ENCODE results near the gene MACROD2. TPM values are rescaled to one million over a fixed set of nuclear protein-coding genes. Genes with fewer than 3 reads are reported as not detected.
"Not testable (repeated sequence)": the region's sequence is repeated elsewhere in the genome, so short reads cannot be mapped to it uniquely, and the experiment has no call there.

MACROD2 gene
- total RNA-seq, 1 donor from 2014 or later: 78.2 TPM

- TF ChIP-seq, protein P1, sequence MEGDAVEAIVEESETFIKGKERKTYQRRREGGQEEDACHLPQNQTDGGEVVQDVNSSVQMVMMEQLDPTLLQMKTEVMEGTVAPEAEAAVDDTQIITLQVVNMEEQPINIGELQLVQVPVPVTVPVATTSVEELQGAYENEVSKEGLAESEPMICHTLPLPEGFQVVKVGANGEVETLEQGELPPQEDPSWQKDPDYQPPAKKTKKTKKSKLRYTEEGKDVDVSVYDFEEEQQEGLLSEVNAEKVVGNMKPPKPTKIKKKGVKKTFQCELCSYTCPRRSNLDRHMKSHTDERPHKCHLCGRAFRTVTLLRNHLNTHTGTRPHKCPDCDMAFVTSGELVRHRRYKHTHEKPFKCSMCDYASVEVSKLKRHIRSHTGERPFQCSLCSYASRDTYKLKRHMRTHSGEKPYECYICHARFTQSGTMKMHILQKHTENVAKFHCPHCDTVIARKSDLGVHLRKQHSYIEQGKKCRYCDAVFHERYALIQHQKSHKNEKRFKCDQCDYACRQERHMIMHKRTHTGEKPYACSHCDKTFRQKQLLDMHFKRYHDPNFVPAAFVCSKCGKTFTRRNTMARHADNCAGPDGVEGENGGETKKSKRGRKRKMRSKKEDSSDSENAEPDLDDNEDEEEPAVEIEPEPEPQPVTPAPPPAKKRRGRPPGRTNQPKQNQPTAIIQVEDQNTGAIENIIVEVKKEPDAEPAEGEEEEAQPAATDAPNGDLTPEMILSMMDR (IDR thresholded peaks at IDR 0.05): no peak
- intact Hi-C loops (cut with DNase I): no loop called here
Measured at GRCh38 chr20:15515691-15516090, 1520.4 kb downstream of the MACROD2 start.

DNA sequence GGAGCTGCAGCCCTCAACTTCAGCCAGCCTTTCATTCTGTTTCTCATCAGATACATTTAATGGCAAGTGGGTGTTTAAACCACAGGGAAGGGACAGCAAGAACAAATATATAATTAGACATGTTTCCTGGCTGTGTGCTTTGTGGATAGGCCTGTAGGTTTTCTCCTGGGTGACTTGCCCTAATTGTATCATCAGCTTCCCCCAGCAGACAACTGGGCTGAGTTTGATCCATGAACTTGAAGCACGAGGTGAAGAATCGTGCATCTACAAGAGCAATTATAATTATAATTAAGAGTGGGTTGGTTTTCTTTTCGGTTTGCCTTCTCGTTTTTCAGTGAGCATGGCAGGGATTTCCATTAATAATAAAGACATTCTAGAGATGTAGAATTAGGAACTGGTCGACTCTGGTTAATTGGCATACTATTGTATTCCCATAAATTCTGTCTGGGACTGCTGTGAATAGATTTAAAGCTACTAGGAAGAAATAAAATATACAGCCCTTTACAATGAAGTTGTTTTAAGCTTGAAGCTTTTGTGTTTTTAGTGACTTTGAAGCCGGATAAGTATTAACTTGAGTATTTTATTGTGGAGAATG lies 1525.7 kb downstream of the MACROD2 start:
- no peak overlapping the region for H3K27ac ChIP-seq
- no peaks in the 10 kb centered on the region for H3K9me3 ChIP-seq
- intact Hi-C loops (cut with DNase I): no loop called here
- ATAC-seq (no peak), DNase-seq (no peak)
- TF ChIP-seq, protein P1 (IDR thresholded peaks at IDR 0.05): no peak
- no peak overlapping the region for H3K4me3 ChIP-seq
- no peaks in the 10 kb centered on the region for H3K36me3 ChIP-seq
- H3K4me1 ChIP-seq: no peaks in the 10 kb centered on the region
- H3K27me3 ChIP-seq: no peaks in the 10 kb centered on the region

More at GRCh38 chr20:15515691-15516090, 1520.4 kb downstream of the MACROD2 start:
- Histone ChIP-seq H3K9me3 (no peaks in the 10 kb centered on the region), H3K4me3 (no peak overlapping the region), H3K27ac (no peak overlapping the region), H3K36me3 (no peaks in the 10 kb centered on the region), H3K4me1 (no peaks in the 10 kb centered on the region), H3K27me3 (no peaks in the 10 kb centered on the region)
- ATAC-seq (no peak), DNase-seq (no peak)

DNA sequence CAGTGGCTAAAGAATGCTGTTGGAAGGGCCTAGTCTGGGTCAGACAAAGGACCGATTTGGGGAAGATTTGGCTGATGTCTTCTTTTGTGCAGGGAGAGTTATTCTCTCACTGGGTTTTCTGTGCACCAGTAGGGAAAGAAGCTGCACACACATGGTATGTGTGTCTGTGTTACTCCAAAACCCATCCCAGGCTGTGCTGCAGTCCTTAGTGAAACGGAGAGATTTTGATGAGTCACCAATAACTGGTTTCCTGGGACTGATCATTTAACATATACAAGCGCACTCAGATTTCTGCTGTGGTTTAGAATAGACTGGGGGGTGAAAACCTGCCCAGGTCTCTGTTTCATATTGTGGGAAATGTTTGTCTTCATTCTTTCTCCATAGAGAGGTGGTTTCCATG lies 1528.1 kb downstream of the MACROD2 start:
- TF ChIP-seq, protein P1 (IDR thresholded peaks at IDR 0.05): no peak
- H3K36me3 ChIP-seq: no peaks in the 10 kb centered on the region
- no peaks in the 10 kb centered on the region for H3K4me1 ChIP-seq
- DNase-seq (no peak), ATAC-seq (no peak)
- H3K4me3 ChIP-seq: no peak overlapping the region
- no peaks in the 10 kb centered on the region for H3K9me3 ChIP-seq
- intact Hi-C loops (cut with DNase I): no loop called here
- no peaks in the 10 kb centered on the region for H3K27me3 ChIP-seq
- H3K27ac ChIP-seq: no peak overlapping the region

GRCh38 chr20:15528391-15529111 lies 1533.2 kb downstream of the MACROD2 start:
- H3K9me3 ChIP-seq: no peaks in the 10 kb centered on the region
- ATAC-seq: no peak
- H3K4me1 ChIP-seq: no peaks in the 10 kb centered on the region
- H3K27me3 ChIP-seq: no peaks in the 10 kb centered on the region
- H3K4me3 ChIP-seq: no peak overlapping the region
- no peak overlapping the region for H3K27ac ChIP-seq
- TF ChIP-seq, protein P1 (IDR thresholded peaks at IDR 0.05): no peak
- intact Hi-C loops (cut with DNase I): no loop called here
- no peak for DNase-seq
- H3K36me3 ChIP-seq: no peaks in the 10 kb centered on the region

GRCh38 chr20:15535863-15536262 lies 1540.5 kb downstream of the MACROD2 start:
- ATAC-seq: no peak
- no peak for DNase-seq
- Histone ChIP-seq H3K4me1 (no peaks in the 10 kb centered on the region), H3K27me3 (no peaks in the 10 kb centered on the region), H3K9me3 (no peaks in the 10 kb centered on the region), H3K27ac (no peak overlapping the region), H3K36me3 (no peaks in the 10 kb centered on the region), H3K4me3 (no peak overlapping the region)
- intact Hi-C loops (cut with DNase I): no loop called here
- TF ChIP-seq, protein P1 (IDR thresholded peaks at IDR 0.05): no peak

GRCh38 chr20:15537200-15537599 lies 1541.9 kb downstream of the MACROD2 start:
- intact Hi-C loops (cut with DNase I); H3K27ac ChIP-seq; ATAC-seq; DNase-seq; H3K9me3 ChIP-seq; H3K4me1 ChIP-seq; H3K36me3 ChIP-seq; H3K27me3 ChIP-seq; H3K4me3 ChIP-seq: not testable (repeated sequence)

All from upper lobe of right lung (tissue), 1 donor.